Stimulated activated CD4-positive, alpha-beta T cell treated with anti-CD3 and anti-CD28 coated beads, Interleukin-15, amount 100 ng/mL, for 48 hours (primary cell): Measurements from ENCODE around the gene ENO3.
A peak's percentile ranks its signal among the peaks of the same experiment; 100 is the strongest.
"Not testable (repeated sequence)": the region's sequence is repeated elsewhere in the genome, so short reads cannot be mapped to it uniquely, and the experiment has no call there.

ENCODE experiments used
- DNase-seq, 2 donors: peaks; one replicate each; pipeline ENCODE4 v3.0.0-alpha.2; 2020; ENCODE audit warnings: low read depth in 2 of 2

ENO3 gene

DNA sequence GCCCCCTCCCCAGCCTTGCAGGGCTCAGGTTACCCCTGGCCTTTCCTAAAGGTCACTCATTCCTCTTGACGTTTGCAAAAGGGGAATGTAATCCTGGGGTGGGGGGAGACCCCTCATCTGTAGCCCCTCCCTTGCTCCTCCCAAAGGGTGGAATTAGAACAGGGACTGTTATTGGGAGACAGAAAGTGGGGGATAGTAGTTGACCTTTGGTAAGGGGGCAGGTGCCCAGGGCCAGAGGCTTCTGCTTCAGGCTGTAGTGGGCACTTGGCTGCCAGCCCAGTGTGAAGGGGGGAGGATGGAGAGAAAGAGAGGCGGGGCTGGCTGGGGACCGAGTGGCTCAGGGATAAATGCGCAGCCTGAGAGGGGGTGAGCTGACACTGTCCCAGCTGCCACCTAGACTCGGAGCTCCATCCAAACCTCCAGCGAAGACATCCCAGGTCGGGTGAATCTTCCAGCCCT, at the start of gene ENO3:
TSS of gene ENO3 (plus strand) at position 374 of the 459 bp plus-strand sequence. CDS start 711 bp downstream, outside the sequence.
- no peak for DNase-seq

DNA sequence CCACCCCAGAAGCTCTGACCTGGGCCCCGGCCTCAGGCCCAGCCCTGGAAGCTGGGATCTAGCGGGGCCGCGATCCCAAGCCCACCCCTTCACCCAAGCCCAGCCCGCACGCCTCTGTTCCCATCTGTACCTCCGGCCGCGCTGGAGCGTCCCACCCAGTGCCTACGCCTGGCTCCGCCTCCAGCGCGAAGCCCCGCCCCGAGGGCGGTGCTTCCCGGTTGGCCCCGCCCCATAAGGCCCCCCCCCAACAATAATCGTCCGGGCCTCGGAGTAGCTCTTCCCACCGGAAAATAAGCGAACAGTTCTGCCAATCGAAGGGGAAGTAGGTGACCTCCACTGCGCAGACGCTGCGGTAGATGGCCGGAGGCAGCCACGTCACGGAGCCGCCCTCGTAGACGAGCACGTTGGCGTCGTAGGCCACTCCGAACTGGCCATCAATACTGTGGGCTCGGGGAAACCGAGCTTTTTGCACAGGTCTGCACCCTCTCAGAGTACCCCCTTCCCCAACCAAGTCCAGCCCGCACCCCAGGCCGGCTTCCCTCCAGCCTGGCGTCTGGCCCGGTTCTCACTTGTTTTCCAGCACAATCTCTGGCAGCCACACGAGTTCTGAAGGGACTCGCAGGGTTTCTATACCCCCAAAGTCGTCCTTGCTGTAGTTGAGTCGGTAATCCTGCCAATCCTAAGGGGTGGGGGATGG, 49.1 kb upstream of the ENO3 start:
- no peak for DNase-seq

DNA sequence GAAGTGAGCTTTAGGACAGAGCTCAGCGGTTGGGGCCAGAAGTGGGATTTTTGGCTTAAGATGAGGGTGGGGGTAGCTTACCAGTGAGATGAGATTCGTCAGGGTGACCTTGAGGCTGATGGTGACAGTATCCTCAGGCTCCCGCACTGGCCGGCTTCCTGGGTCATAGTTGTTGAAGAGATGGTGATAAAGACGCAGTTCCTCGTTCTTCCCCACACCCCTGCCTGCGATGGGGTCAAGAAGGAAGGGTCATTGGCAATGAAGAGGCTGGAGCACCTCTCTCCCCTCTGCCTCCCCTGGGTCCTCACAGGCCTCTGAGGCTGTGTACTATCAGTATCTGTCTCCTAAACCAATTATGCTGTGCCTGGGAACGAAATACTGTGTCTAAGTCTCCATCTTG, 48.4 kb upstream of the ENO3 start:
- no peak for DNase-seq

DNA sequence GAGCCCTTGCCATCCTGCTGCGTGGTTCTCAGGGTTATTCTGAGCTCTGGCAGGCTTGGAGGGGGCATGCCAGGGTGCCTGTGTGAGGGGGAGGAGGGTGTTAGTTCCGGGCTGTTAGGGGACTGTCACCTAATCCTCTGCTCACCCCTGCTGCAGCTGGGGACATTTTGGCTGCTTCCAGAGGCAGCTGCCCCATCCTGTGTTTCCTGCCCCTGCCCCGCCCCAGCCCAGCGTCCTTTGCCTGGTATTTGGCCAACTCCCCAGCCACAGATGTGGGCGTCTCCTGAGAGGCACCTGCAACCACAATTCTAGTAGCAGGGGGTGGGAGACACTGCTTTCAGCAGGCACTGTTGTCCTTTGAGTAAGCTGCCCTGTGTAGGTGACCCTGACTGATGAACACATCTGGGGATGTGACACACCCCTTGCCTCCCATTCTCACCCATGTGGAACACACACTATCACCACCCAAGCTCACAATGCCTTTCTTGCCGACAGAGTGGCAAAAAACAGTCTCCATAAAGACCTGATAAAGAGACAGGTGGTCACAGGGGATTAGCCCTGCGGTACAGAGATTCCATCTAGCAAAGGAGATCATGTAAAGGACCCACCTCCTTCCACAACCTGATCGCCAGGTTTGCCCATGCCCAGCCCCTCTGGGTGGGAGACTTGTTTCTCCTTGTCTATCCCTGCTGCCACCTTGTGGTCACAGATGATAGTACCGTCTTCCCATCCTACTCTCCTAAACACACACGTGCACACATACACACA, 47.7 kb upstream of the ENO3 start, which contains the start of gene CHRNE:
TSS of gene CHRNE (minus strand) at position 48 of the 768 bp plus-strand sequence. CDS start at position 13, 35 bp downstream.
- DNase-seq, result peak; percentile 67 to 71

DNA sequence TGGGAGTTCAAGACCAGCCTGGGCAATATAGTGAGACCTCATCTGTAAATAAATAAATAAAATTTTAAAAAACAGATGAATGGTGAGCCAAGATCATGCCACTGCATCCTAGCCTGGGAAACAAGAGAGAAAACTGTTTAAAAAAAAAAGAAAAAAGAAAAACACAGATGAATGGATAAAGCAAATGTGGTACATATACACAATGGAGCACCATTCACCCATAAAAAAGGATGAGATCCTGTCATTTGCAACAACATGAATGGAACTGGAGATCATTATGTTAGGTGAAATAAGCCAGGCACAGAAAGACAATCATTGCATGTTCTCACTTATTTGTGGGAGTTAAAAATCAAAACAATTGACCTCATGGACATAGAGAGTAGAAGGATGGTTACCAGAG, 44.3 kb upstream of the ENO3 start:
- DNase-seq, result not testable (repeated sequence)

DNA sequence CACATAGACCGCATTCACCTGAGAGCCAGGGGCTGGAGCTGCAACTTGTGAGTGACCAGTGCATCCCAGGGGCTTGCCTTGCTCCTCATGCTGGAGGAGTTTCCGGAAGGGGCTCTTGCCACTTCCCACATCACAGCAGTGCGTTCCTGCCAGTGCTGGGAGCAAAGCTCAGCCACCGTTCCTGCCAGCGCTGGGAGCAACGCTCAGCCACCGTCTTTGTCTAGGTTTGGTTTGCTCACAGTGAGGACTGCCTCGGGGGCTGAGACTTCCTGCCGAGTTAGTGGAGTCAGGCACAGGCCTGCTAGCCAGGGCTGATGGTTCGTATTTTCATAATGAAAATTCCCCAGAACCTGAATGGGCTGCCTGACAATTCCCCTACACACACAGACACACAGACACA, 42.6 kb upstream of the ENO3 start:
- no peak for DNase-seq

DNA sequence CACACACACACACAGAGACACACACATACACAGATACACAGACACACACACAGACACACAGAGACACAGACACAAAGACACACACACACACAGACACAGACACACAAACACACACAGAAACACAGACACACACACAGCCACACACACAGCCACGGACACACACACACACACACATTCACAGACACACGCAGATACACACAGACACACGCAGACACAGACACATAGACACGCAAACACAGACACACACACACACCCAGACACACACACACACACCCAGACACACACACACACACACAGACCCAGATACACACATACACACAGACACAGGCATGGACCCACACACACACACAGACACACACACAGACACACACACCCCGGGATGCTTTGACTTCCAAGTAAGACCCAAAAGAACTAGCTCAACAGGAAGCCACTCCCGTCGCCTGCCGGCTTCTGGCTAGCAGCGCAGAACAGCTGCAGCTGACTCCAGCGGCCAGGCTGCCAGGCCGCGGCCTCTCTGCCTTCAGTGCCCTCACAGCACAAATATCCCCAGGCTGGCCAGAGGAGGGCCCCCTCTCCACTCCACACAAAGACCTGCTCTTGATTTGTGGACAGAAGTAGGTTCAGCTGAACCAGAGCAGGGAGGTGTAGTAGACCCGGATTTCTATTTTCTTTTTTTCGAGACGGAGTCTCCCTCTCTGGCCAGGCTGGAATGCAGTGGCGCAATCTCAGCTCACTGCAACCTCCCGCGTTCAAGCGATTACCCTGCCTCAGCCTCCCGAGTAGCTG, 42.0 kb upstream of the ENO3 start:
- peak; percentile 62 to 64 for DNase-seq

DNA sequence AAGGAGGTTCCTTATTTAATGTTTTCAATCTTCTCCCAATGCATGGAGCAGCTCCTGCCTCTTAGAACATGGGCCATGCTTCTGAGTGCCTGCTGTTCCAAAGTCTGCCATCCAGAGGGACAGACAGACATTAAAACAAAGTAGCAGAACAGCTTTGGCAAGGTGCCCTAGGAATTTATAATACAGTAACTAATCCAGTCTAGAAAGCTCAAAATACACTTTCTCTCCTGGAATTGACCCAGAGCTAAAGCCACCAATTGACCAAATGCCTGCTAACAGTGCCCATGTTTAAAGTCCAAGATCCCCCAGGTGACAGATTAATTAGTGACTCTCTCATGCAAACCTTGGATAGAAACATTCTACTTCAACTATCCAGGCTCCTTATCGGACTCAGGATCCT, 36.9 kb upstream of the ENO3 start:
- DNase-seq, result no peak

DNA sequence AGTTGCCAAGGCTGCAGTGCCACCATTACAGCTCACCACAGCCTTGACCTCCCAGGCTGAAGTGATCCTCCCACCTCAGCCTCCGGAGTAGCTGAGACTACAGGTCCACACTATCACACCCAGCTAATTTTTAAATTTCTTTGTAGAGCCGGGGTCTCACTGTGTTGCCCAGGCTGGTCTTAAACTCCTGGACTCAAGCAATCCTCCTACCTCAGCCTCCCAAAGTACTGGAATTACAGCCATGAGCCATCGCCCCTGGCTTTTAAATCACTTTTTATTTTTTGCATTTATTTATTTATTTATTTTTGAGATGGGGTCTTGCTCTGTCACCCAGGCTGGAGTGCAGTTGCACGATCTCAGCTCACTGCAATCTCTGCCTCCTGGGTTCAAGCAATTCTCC, 36.4 kb upstream of the ENO3 start:
- not testable (repeated sequence) for DNase-seq

DNA sequence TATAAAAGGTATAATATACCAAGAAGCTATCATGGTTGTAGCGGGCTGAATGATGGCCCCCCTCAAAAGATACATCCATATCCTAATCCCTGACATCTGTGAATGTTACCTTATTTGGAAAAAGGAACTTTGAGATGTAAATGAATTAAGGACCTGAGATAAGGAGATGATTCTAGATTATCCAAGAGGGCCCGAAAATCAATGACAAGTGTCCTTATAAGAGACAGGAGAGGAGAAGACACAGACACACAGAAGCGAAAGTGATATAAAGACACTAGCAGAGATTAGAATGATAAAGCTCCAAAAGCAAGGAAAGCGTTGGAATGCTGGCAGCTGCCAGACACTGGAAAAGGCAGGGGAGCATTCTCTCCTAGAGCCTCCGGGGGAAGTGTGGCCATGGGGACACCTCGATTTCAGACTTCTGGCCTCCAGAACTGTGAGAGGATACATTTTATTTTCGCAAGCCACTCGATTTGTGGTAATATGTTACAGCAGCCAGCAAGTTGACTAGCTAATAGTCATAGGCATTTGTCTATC, 31.3 kb upstream of the ENO3 start:
- DNase-seq, result no peak

DNA sequence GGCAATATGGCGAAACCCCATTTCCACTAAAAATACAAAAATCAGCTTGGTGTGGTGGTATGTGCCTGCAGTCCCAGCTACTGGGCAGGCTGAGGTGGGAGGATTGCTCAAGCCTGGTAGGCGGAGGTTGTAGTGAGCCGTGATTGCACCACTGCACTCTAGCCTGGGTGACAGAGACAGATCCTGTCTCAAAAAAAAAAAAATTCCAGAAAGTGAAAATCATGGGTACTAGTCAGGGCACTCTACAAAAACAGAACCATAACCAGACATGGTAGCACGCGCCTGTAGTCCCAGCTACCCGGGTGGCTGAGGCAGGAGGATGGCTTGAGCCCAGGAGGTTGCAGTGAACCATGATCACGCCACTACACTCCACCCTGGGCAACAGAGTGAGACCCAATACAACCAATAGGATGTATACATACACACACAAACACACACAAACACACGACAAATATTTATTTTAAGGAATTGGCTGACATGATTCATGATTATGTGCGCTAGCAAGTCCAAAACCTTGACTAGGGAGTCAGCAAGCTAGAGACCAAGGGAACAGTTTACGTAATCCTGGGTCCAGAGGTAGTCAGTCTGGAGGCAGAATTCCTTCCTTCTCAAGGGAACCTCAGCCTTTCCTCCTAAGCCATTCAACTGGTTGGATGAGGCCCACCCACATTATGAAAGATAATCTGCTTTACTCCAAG, 30.4 kb upstream of the ENO3 start:
- DNase-seq, result no peak

DNA sequence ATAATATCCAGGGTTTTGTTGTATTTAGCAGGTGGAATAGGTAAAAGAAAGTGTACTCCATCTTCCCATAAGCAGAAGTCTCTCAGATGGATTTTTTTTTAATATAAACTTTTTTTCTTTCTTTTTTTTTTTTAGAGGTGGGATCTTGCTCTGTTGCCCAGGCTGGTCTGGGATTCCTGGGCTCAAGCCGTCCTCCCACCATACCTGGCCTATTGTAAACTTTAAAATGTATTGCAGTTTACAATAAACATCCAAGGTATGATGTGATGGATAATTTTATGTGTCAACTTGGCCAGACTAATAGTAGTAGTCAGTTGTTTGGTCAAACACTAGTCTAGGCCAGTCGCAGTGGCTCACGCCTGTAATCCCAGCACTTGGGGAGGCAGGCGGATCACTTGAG, 29.6 kb upstream of the ENO3 start:
- DNase-seq, result no peak

DNA sequence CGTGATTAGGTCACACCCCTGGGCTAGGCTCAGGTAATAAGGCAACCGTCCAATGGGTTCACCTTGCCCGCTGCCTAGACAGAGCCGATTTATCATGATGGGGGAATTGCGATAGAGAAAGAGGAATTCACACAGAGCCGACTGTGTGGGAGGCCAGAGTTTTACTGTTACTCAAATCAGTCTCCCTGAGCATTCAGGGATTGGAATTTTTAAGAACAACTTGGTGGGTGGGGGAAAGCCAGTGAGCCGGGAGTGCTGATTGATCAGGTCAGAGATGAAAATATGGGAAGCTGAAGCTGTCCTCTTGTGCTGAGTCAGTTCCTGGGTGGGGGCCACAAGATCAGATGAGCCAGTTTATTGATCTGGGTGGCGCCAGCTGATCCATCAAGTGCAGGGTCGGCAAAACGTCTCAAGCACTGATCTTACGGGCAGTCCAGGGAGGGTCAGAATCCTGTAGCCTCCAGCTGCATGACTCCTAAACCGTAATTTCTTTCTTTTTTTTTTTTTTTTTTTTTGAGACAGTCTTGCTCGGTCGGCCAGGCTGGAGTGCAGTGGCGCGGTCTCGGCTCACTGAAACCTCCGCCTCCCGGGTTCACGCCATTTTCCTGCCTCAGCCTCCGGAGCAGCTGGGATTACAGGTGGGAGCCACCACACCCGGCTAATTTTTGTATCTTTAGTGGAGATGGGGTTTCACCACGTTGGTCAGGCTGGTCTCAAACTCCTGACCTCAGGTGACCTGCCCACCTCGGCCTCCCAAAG, 24.2 kb upstream of the ENO3 start:
- DNase-seq, result not testable (repeated sequence)

DNA sequence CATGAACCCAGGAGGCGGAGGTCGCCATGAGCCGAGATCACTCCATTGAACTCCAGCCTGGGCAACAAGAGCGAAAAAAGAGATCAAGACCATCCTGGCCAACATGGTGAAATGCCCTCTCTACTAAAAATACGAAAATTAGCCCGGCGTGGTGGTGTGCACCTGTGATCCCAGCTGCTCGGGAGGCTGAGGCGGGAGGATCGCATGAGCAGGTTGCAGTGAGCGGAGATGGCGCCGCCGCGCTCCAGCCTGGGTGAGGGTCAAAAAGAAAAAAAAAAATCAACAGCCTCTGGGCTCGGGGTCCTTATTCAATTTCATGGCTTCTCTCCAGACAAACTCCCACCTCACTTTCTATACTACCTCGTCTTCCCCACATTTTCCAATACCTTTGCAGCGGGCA, 22.0 kb upstream of the ENO3 start:
- no peak for DNase-seq

DNA sequence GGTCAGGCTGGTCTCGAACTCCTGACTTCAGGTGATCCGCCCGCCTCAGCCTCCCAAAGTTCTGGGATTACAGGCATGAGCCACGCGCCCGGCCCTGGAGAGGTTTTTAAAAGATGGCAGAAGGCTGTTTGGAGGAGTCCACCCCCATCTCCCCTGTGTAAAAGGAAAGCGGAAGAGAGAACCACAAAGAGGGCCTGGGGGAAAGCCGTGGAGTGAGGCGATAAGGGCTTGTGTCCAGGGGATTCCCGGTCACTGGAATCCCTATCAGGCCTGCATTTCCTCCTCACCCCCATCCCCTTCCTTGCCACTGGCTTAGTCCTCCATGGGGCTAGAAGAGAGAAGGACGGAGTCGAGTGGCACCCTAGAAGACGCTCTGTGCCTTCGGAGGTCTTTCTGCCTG, 19.0 kb upstream of the ENO3 start, which contains the start of gene GP1BA:
TSS of gene GP1BA (plus strand) at position 315 of the 400 bp plus-strand sequence. CDS start 328 bp downstream, outside the sequence.
- DNase-seq, result no peak

DNA sequence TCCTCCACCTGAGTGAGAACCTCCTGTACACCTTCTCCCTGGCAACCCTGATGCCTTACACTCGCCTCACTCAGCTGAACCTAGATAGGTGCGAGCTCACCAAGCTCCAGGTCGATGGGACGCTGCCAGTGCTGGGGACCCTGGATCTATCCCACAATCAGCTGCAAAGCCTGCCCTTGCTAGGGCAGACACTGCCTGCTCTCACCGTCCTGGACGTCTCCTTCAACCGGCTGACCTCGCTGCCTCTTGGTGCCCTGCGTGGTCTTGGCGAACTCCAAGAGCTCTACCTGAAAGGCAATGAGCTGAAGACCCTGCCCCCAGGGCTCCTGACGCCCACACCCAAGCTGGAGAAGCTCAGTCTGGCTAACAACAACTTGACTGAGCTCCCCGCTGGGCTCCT, 18.2 kb upstream of the ENO3 start:
- no peak for DNase-seq

DNA sequence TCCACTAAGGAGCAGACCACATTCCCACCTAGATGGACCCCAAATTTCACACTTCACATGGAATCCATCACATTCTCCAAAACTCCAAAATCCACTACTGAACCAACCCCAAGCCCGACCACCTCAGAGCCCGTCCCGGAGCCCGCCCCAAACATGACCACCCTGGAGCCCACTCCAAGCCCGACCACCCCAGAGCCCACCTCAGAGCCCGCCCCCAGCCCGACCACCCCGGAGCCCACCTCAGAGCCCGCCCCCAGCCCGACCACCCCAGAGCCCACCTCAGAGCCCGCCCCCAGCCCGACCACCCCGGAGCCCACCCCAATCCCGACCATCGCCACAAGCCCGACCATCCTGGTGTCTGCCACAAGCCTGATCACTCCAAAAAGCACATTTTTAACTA, 17.3 kb upstream of the ENO3 start:
- DNase-seq, result no peak

DNA sequence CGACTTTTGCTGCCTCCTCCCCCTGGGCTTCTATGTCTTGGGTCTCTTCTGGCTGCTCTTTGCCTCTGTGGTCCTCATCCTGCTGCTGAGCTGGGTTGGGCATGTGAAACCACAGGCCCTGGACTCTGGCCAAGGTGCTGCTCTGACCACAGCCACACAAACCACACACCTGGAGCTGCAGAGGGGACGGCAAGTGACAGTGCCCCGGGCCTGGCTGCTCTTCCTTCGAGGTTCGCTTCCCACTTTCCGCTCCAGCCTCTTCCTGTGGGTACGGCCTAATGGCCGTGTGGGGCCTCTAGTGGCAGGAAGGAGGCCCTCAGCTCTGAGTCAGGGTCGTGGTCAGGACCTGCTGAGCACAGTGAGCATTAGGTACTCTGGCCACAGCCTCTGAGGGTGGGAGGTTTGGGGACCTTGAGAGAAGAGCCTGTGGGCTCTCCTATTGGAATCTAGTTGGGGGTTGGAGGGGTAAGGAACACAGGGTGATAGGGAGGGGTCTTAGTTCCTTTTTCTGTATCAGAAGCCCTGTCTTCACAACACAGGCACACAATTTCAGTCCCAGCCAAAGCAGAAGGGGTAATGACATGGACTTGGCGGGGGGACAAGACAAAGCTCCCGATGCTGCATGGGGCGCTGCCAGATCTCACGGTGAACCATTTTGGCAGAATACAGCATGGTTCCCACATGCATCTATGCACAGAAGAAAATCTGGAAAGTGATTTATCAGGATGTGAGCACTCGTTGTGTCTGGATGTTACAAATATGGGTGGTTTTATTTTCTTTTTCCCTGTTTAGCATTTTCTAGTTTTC, 16.5 kb upstream of the ENO3 start:
- DNase-seq, result no peak

DNA sequence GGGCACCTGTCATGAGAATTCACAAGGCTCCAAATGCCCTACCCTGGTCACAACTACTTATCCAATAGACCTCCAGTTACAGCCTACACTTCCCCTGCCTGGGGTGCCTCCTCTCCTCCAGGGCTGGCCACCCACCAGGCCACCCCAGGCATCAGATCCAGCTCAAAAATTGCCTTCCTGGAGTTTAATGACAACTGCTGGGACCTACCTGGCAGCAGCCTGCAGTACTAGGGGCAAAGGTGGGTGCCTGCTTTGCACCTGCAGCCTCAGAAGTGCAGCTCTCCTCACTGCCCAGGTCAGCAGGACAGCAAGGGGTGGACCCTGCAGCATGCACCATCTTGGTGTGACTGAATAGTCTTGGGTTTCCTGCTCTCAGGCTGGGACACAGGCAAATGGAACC, 15.3 kb upstream of the ENO3 start:
- no peak for DNase-seq

DNA sequence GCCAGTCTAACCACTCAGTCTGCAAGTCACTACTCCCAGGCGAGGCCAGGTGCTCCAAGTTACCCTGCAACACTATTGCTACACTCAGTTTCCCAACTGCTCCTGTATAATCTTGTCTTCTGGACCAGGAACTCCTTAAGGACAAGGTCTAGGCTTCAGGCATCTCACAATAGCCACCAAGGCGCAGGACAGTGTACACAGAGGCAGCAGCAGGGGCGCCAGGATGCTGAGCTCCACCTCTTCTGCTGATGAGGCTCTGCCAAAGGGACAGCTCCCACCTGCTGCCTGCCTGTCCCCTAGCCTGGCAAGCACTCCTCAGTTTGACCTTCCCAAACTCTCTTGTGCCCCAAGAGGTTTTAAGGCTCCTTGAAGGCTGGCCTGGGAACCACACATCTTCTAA, 14.5 kb upstream of the ENO3 start:
- no peak for DNase-seq
